Right lobe of liver (tissue), 4 donors: ENCODE measurements around the gene TNFRSF12A.

ENCODE experiments used
- CTCF ChIP-seq, 4 donors: fragments of 200-600 bp in 3 of 4; fragments of 450-650 bp in 1 of 4; IDR thresholded peaks; one replicate each; pipeline versions ENCODE4 v1.5.1 to v1.8.0; 2016 to 2022; ENCODE audit warnings: antibody characterized with exemption in 4 of 4, mild to moderate bottlenecking in 2 of 4
- POLR2A ChIP-seq: fragments of 450-650 bp; IDR thresholded peaks from one replicate; pipeline ENCODE4 v1.6.1; 2017; ENCODE audit warnings: antibody characterized with exemption, mild to moderate bottlenecking
- donor health status: DM: no; HTN: no; CAD: no.
- donor health status: DM: no; HTN: no; CAD: no.
- donor health status: DM: no; HTN: yes; CAD: no.

- peak; percentile 73 to 86 (median 84) for TF ChIP-seq CTCF (IDR thresholded peaks at IDR 0.05)
- peak; percentile 20 for TF ChIP-seq POLR2A
Measured at GRCh38 chr16:3027983-3028715, 8.0 kb downstream of the TNFRSF12A start.
